ENCODE data around the gene KRIT1.

- TF ChIP-seq CTCF (IDR thresholded peaks at IDR 0.05) (no peak), E2F5 (CRISPR knock-in tag; IDR thresholded peaks at IDR 0.05) (no peak), SMAD4 (CRISPR knock-in tag; IDR thresholded peaks at IDR 0.05) (no peak), MAX (CRISPR knock-in tag; IDR thresholded peaks at IDR 0.05) (no peak), NR2C2 (CRISPR knock-in tag; IDR thresholded peaks at IDR 0.05) (no peak), E2F4 (CRISPR knock-in tag; IDR thresholded peaks at IDR 0.05; ENCODE audit: borderline replicate concordance, low read depth) (no peak), GABPB1 (CRISPR knock-in tag; IDR thresholded peaks at IDR 0.05) (no peak), USF2 (CRISPR knock-in tag; IDR thresholded peaks at IDR 0.05) (no peak), ARID4B (CRISPR knock-in tag; IDR thresholded peaks at IDR 0.05; ENCODE audit: borderline replicate concordance) (no peak), NFYB (CRISPR knock-in tag; conservative IDR thresholded peaks at IDR 0.05; ENCODE audit: low read depth) (no peak), USF1 (CRISPR knock-in tag; IDR thresholded peaks at IDR 0.05) (no peak), ATF6 (CRISPR knock-in tag; IDR thresholded peaks at IDR 0.05) (no peak)
Measured at GRCh38 chr7:92293896-92294590, 48.3 kb upstream of the KRIT1 start.
